ENCODE results near the gene TUBGCP6.

Gene TUBGCP6

DNA sequence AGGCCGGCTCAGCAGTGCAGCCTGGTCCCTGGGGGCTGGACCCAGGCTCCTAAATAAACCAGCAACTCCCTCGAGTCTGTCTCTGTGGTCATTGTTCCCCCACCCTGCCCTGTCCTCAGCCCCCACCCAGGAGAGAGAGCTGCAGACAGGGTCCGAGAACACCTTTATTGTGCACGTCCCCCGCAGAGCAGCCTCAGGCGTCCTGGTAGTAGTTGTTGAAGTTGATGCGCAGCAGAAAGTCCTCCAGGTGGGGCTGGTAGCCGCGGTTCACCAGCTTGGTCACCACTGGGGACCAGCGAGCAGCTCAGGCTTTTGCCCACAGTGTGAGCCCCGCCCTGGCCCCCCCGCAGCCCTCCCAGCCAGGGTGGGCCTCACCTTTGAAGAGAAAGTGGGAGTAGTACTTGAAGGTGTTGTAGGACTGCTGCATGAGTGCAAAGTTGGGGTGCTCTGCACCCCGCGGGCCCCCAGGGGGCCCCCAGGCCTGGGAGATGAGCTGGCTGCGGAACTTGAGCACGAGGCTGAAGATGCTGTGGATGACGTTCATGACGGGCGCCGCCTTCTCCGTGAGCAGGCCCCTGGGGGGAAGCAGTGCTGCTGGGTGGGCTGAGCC lies 27.2 kb downstream of the TUBGCP6 start:
- Histone ChIP-seq H3K4me2 (ENCODE audit: low read depth, low read length, poor library complexity, severe bottlenecking) (no peak overlapping the region), H3K9me2 (replicated peaks; ENCODE audit: low read depth, low read length) (no peaks in the 10 kb centered on the region), H3K79me2 (ENCODE audit: insufficient read depth, low read length) (no peaks in the 10 kb centered on the region), H3K4me1 (ENCODE audit: insufficient read depth, low read length, poor library complexity, severe bottlenecking) (no peaks in the 10 kb centered on the region), H2AFZ (ENCODE audit: low read length) (no peak overlapping the region), H3K27me3 (ENCODE audit: insufficient read depth, low read length, poor library complexity, severe bottlenecking) (no peaks in the 10 kb centered on the region), H3K4me3 (ENCODE audit: low read length, poor library complexity, severe bottlenecking) (no peak overlapping the region), H3K9me3 (ENCODE audit: insufficient read depth, low read depth, low read length) (no peaks in the 10 kb centered on the region), H3K9ac (ENCODE audit: low read depth, low read length, poor library complexity, severe bottlenecking) (no peak overlapping the region), H3K36me3 (ENCODE audit: insufficient read depth, low read length) (peaks cover 67% of the 10 kb centered on the region; the same call in 1 of the 2 replicates), H4K20me1 (ENCODE audit: insufficient read depth, low read length, poor library complexity, severe bottlenecking) (no peaks in the 10 kb centered on the region), H3F3A (ENCODE audit: low read depth) (no peaks in the 10 kb centered on the region)
- TF ChIP-seq CTCF (conservative IDR thresholded peaks at IDR 0.05; ENCODE audit: low read length) (no peak), EZH2phosphoT487 (IDR thresholded peaks at IDR 0.05; ENCODE audit: borderline replicate concordance) (no peak)

DNA sequence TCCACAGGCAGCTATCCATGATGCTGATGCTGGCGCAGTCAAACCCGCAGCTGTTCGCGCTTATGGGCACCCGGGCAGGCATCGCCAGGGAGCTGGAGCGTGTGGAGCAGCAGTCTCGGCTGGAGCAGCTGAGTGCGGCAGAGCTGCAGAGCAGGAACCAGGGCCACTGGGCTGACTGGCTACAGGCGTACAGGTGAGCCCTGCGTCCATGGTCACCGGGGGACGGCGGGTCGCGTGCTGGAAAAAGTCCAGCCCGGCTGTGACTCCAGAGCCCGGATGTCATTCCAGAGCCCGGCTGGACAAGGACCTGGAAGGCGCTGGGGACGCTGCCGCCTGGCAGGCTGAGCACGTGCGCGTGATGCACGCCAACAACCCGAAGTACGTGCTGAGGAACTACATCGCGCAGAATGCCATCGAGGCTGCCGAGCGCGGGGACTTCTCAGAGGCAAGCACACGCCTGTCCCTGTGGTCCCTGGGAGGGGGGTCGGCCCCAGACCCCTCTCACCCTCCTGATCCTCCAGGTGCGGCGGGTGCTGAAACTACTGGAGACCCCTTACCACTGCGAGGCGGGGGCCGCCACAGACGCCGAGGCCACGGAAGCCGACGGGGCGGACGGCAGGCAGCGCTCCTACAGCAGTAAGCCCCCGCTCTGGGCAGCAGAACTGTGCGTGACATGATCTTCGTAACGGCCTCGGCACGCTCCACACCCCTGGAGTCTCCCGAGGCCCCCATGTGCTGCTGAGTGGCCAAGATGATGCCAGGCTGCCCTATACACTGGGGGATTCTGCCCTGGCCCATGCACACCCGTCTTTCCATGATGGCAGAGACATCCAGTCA lies 27.9 kb downstream of the TUBGCP6 start:
- H3K36me3 ChIP-seq (ENCODE audit: insufficient read depth, low read length), result peaks cover 62% of the 10 kb centered on the region; the same call in 1 of the 2 replicates

GRCh38 chr22:50216055-50216683 lies 28.7 kb downstream of the TUBGCP6 start:
- no peak overlapping the region for H3K4me2 ChIP-seq (ENCODE audit: low read depth, low read length, poor library complexity, severe bottlenecking)
- H3K36me3 ChIP-seq (ENCODE audit: insufficient read depth, low read length), result peaks cover 57% of the 10 kb centered on the region; the same call in 1 of the 2 replicates
- H4K20me1 ChIP-seq (ENCODE audit: insufficient read depth, low read length, poor library complexity, severe bottlenecking), result no peaks in the 10 kb centered on the region
- TF ChIP-seq CTCF (conservative IDR thresholded peaks at IDR 0.05; ENCODE audit: low read length) (no peak), EZH2phosphoT487 (IDR thresholded peaks at IDR 0.05; ENCODE audit: borderline replicate concordance) (no peak)
- no peak overlapping the region for H3K9ac ChIP-seq (ENCODE audit: low read depth, low read length, poor library complexity, severe bottlenecking)
- no peak overlapping the region for H3K4me3 ChIP-seq (ENCODE audit: low read length, poor library complexity, severe bottlenecking)
- H3K9me3 ChIP-seq (ENCODE audit: insufficient read depth, low read depth, low read length), result no peaks in the 10 kb centered on the region
- H3K4me1 ChIP-seq (ENCODE audit: insufficient read depth, low read length, poor library complexity, severe bottlenecking), result no peaks in the 10 kb centered on the region
- no peaks in the 10 kb centered on the region for H3K79me2 ChIP-seq (ENCODE audit: insufficient read depth, low read length)
- no peaks in the 10 kb centered on the region for H3F3A ChIP-seq (ENCODE audit: low read depth)
- H3K27me3 ChIP-seq (ENCODE audit: insufficient read depth, low read length, poor library complexity, severe bottlenecking), result no peaks in the 10 kb centered on the region
- H2AFZ ChIP-seq (ENCODE audit: low read length), result no peak overlapping the region
- H3K9me2 ChIP-seq (replicated peaks; ENCODE audit: low read depth, low read length), result no peaks in the 10 kb centered on the region

More for the DNA sequence above, 27.9 kb downstream of the TUBGCP6 start:
- H3K4me1 ChIP-seq (ENCODE audit: insufficient read depth, low read length, poor library complexity, severe bottlenecking), result no peaks in the 10 kb centered on the region
- no peaks in the 10 kb centered on the region for H3K79me2 ChIP-seq (ENCODE audit: insufficient read depth, low read length)
- no peak overlapping the region for H3K4me2 ChIP-seq (ENCODE audit: low read depth, low read length, poor library complexity, severe bottlenecking)
- no peaks in the 10 kb centered on the region for H3K27me3 ChIP-seq (ENCODE audit: insufficient read depth, low read length, poor library complexity, severe bottlenecking)
- no peak for TF ChIP-seq CTCF (conservative IDR thresholded peaks at IDR 0.05; ENCODE audit: low read length)
- TF ChIP-seq EZH2phosphoT487 (IDR thresholded peaks at IDR 0.05; ENCODE audit: borderline replicate concordance), result no peak
- no peak overlapping the region for H2AFZ ChIP-seq (ENCODE audit: low read length)
- no peaks in the 10 kb centered on the region for H4K20me1 ChIP-seq (ENCODE audit: insufficient read depth, low read length, poor library complexity, severe bottlenecking)
- no peak overlapping the region for H3K9ac ChIP-seq (ENCODE audit: low read depth, low read length, poor library complexity, severe bottlenecking)
- no peaks in the 10 kb centered on the region for H3F3A ChIP-seq (ENCODE audit: low read depth)
- H3K9me2 ChIP-seq (replicated peaks; ENCODE audit: low read depth, low read length), result no peaks in the 10 kb centered on the region
- H3K9me3 ChIP-seq (ENCODE audit: insufficient read depth, low read depth, low read length), result no peaks in the 10 kb centered on the region
- no peak overlapping the region for H3K4me3 ChIP-seq (ENCODE audit: low read length, poor library complexity, severe bottlenecking)
